ENCODE data around the gene ATG16L1.

Gene ATG16L1

DNA sequence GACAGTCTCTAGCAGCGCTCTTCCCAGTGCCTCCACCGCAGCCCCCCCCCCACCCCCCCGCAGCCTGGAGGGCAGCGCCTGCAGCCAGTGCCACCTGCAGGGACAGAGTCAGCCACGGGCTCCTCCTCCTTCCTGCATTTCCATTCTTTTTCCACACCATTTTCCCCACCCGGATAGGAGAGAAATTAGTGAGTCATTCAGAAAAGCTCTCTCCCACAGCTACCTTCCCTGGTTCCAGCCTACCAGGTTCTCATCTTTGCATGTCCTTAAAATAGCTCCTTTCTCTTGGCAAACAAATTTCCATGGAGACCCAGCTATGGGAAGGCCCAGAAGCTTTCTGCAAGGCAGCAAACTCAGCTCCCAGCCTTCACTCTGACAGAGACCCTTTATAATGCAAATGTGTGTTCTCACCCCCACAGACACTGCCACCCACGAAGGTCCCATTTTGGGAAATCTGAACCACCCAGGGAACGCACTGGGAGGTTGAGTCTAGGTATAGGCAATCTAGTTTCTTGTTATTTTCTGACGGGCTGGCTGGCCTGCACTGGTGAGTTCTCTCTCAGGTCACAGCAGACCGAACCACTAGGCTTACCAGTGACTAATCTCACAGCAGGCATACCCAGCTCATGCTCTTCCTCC lies 41.8 kb upstream of the ATG16L1 start:
- TF ChIP-seq, protein P1, sequence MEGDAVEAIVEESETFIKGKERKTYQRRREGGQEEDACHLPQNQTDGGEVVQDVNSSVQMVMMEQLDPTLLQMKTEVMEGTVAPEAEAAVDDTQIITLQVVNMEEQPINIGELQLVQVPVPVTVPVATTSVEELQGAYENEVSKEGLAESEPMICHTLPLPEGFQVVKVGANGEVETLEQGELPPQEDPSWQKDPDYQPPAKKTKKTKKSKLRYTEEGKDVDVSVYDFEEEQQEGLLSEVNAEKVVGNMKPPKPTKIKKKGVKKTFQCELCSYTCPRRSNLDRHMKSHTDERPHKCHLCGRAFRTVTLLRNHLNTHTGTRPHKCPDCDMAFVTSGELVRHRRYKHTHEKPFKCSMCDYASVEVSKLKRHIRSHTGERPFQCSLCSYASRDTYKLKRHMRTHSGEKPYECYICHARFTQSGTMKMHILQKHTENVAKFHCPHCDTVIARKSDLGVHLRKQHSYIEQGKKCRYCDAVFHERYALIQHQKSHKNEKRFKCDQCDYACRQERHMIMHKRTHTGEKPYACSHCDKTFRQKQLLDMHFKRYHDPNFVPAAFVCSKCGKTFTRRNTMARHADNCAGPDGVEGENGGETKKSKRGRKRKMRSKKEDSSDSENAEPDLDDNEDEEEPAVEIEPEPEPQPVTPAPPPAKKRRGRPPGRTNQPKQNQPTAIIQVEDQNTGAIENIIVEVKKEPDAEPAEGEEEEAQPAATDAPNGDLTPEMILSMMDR (conservative IDR thresholded peaks at IDR 0.05; ENCODE audit: low read depth, low read length) = no peak
- no peak overlapping the region for H3K4me3 ChIP-seq (ENCODE audit: low read depth, low read length)
- peak; percentile 65 for DNase-seq (ENCODE audit: low read depth)

DNA sequence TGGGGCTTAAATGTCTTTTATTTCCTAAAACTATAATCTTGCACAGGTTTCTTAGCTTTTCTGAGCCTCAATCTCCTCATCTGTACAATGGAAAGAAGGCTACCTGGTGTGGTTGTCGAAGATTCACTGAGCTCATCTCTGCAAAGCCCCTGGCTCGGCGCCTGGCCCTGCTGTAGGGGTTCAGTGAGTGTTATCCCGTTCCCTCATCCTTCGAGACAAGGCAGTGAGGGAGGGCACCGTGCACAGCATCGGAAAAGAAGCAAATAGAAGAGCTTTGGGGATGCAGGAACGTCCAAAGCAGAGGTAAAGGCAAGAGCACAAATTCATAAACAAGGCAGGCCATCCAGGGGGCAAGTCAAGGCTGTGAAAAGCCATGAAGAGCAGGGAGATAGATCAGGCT lies 41.2 kb upstream of the ATG16L1 start:
- TF ChIP-seq, protein P1 (conservative IDR thresholded peaks at IDR 0.05; ENCODE audit: low read depth, low read length) = no peak
- no peak for DNase-seq (ENCODE audit: low read depth)

DNA sequence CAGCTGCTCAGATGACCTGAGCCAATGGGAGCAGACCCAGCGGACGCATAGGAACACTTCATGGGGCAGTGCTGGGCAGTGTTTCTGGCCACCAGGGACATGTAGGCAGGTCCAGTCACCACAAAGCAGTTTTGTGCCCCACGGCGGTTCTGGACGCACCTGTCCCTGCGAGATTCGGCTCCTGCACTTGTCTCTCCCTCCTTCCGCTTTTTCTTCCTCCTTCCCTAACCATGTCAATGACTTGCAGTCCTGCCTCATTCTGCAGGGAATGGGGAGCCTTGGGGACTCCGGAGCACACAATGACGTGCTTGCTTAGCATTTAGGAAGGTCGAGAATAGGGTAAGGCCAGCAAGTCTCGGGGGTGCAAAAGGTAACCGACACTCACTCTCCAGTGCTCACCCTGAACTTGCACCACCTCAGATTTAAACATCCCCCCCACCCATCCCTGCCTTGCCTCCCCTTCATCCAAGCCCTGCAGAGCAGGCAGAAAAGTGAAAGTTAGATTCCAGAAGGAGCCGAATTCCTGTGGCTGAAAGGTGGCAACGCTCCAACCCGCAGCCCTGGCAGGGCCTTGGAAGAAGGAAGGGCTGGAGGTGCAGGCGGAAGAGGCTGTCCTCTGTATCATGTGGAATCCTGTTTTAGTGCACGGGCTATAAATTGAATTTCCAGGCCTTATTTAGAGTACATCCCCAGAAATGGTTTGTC lies 40.5 kb upstream of the ATG16L1 start:
- TF ChIP-seq, protein P1 (conservative IDR thresholded peaks at IDR 0.05; ENCODE audit: low read depth, low read length) = no peak
- DNase-seq (ENCODE audit: low read depth) = peak; percentile 94
- no peak overlapping the region for H3K4me3 ChIP-seq (ENCODE audit: low read depth, low read length)

More for the DNA sequence above, 41.2 kb upstream of the ATG16L1 start:
- no peak overlapping the region for H3K4me3 ChIP-seq (ENCODE audit: low read depth, low read length)

DNA sequence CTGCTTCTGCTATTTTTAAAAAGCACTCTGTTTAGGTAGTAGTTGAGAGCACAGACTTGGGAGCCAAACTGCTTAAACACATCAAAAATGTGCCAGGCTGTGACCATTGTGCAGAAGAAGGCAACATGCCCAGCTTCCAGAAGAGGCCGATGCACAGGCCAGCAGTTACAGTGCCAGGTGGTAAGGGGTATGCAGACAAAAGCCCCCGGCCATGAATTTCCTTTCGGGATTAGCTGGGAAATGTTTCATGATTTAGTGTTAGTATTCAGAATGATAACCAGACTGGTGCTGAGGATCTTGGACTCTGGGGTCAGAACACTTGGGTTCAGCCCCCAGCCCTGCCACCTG lies 40.0 kb upstream of the ATG16L1 start:
- no peak for DNase-seq (ENCODE audit: low read depth)
- TF ChIP-seq, protein P1 (conservative IDR thresholded peaks at IDR 0.05; ENCODE audit: low read depth, low read length) = no peak
- no peak overlapping the region for H3K4me3 ChIP-seq (ENCODE audit: low read depth, low read length)

DNA sequence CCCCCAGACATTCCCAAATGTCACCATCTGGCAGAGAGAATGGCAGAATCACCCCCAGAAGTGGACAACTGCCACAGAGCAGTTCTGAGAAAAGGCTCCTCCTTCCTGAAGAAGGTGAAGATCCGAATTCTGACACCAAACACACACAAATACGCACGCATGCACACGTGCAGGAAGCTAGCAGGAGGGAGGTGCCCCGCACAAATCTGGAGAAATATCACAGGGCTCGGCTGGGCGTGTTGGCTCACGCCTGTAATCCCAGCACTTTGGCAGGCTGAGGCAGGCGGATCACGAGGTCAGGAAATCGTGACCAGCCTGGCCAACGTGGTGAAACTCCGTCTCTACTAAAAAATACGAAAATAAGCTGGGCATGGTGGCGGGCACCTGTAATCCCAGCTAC lies 38.5 kb upstream of the ATG16L1 start:
- TF ChIP-seq, protein P1 (conservative IDR thresholded peaks at IDR 0.05; ENCODE audit: low read depth, low read length) = no peak
- DNase-seq (ENCODE audit: low read depth) = no peak
- H3K4me3 ChIP-seq (ENCODE audit: low read depth, low read length) = no peak overlapping the region

DNA sequence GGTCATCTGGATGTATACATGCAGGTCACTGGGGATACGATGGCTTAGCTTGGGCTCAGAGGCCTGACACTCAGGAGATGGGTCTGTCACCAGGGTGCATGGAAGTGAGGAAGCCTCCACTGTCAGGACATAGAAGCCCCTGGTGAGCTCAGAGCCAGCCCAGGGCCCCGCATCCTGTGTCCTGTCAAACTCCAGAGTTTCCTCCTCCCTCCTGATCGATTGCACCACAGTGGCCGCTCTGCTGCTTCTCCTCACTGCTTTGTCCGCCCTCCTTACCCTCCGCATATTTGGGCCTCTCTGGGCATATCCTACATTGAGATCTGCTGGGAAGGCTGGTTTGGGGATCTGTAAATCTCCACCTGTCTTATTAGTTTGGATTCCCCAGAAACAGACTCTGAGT lies 37.5 kb upstream of the ATG16L1 start:
- TF ChIP-seq, protein P1 (conservative IDR thresholded peaks at IDR 0.05; ENCODE audit: low read depth, low read length) = no peak
- no peak for DNase-seq (ENCODE audit: low read depth)
- no peak overlapping the region for H3K4me3 ChIP-seq (ENCODE audit: low read depth, low read length)

DNA sequence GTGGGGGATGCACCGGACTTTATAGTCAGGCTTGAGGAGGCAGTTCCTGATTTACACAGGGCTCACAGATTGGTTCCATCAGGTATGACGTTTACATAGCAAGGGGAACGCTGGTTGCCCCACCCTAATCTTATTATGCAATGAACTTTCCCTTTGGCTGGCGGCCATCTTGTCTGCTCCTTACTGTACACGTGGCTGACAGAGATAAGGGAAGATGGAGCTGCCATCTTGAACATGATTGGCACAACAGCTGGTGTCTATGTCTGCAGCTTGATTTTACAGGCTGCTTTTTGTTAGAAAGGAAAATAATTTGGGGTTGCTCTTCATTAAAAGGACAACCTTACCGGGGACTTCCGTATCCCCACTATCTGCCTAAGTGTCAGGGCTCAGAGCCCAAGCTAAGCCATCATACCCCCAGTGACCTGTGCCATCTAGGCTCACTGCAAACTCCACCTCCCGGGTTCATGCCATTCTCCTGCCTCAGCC lies 33.5 kb upstream of the ATG16L1 start:
- TF ChIP-seq, protein P1 (conservative IDR thresholded peaks at IDR 0.05; ENCODE audit: low read depth, low read length) = no peak
- H3K4me3 ChIP-seq (ENCODE audit: low read depth, low read length) = no peak overlapping the region
- DNase-seq (ENCODE audit: low read depth) = no peak
